ENCODE measurements around the gene DUSP28. TPM values are rescaled to one million over a fixed set of nuclear protein-coding genes. Genes with fewer than 3 reads are reported as not detected.
A peak's percentile ranks its signal among the peaks of the same experiment; 100 is the strongest.

The DUSP28 gene
- total RNA-seq, 1 experiment from 2014 or later: 4.9 TPM

DNA sequence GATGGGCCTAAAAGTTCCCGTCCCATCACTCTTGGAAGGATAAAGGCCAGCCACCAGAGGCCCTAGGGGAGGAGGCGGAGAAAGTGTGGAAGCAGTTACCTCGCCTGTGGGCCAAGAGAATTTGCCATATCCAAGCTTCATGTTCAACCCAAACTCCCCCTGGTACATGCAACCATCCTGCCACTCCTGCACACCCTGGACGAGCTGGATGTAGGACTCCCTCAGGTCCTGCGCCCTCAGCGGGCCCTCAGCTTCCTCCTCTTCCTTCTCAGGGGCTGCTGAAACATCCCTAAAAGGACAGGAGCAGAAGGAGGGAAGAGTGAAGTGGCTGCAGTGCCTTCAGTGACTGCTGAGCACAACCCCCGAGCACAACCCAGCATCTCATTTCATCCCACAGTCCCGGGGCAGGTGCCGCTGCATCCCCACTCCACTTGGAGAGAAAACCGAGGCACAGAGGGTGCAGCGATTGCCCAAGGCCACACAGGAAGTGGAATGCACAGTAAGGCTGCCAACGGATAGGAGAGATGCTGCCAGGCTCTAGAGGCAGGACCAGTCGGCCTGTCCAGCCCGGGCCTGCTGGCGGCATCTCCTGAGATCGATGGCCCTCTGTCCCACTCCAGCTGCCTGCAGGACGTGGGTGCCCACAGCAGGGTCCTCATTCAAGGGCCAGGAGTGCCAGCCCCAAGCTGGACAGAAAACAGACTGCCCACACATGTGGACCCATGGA, 5.2 kb upstream of the DUSP28 start:
- intact Hi-C loops (cut with micrococcal nuclease; ENCODE audit: unreplicated experiment): no loop called here
- TF ChIP-seq, protein P1, sequence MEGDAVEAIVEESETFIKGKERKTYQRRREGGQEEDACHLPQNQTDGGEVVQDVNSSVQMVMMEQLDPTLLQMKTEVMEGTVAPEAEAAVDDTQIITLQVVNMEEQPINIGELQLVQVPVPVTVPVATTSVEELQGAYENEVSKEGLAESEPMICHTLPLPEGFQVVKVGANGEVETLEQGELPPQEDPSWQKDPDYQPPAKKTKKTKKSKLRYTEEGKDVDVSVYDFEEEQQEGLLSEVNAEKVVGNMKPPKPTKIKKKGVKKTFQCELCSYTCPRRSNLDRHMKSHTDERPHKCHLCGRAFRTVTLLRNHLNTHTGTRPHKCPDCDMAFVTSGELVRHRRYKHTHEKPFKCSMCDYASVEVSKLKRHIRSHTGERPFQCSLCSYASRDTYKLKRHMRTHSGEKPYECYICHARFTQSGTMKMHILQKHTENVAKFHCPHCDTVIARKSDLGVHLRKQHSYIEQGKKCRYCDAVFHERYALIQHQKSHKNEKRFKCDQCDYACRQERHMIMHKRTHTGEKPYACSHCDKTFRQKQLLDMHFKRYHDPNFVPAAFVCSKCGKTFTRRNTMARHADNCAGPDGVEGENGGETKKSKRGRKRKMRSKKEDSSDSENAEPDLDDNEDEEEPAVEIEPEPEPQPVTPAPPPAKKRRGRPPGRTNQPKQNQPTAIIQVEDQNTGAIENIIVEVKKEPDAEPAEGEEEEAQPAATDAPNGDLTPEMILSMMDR (conservative IDR thresholded peaks at IDR 0.05; ENCODE audit: low read depth, low read length): no peak
- TF ChIP-seq EZH2 (IDR thresholded peaks at IDR 0.05; ENCODE audit: borderline replicate concordance, low read depth, low read length, poor library complexity, severe bottlenecking): no peak
- Histone ChIP-seq H3K9me3 (ENCODE audit: low read depth, low read length, poor library complexity, severe bottlenecking) (peaks cover 12% of the 10 kb centered on the region), H3K4me3 (ENCODE audit: low read depth, low read length, poor library complexity, severe bottlenecking) (no peak overlapping the region), H3K27ac (ENCODE audit: low read depth, low read length, poor library complexity, severe bottlenecking) (no peak overlapping the region), H3K4me1 (ENCODE audit: insufficient read depth, low read length, poor library complexity, severe bottlenecking) (peaks cover 12% of the 10 kb centered on the region), H3K36me3 (ENCODE audit: insufficient read depth, low read length, poor library complexity, severe bottlenecking) (peaks cover 23% of the 10 kb centered on the region), H3K27me3 (replicated peaks; ENCODE audit: insufficient read depth, low read depth, low read length, poor library complexity) (no peaks in the 10 kb centered on the region)
- CTCF ChIA-PET: no interaction called here
- DNase-seq (ENCODE audit: low spot score): no peak
- POLR2A ChIA-PET (ENCODE audit: low non-redundant PET): no interaction called here
- BruUV-seq (replicated peaks): no TSS peak

DNA sequence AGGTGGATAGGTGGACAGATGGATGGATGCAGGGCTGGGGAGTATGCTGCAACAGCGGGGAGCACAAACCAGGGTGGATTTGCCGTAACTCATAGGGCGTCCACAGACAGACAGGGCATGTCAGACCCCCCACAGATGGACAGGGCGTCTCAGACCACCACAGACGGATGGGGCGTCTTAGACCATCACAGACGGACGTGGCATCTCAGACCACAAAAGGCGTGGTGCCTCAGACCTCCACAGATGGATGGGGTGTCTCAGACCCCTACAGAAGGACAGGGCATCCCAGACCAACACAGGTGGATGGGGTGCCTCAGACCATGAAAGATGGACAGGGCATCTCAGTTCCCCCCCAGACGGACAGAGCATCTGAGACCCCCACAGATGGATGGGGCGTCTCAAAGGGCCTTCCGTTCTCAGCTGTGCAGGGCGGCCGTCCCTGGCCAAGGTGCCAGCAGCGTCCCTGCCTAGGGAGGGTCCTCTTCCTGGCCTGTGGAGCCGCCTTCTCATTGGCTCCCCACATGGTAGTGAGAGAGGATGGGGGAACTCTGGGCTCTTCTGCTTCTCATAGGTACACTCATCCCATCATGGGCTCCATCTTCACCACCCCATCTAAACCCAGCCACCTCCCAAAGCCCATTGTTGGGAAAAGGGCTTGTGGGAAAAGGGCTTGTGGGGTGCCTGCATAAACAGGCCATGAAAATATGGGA, 4.5 kb upstream of the DUSP28 start:
- Histone ChIP-seq H3K4me1 (ENCODE audit: insufficient read depth, low read length, poor library complexity, severe bottlenecking) (peaks cover 12% of the 10 kb centered on the region), H3K36me3 (ENCODE audit: insufficient read depth, low read length, poor library complexity, severe bottlenecking) (peaks cover 21% of the 10 kb centered on the region), H3K4me3 (ENCODE audit: low read depth, low read length, poor library complexity, severe bottlenecking) (no peak overlapping the region), H3K9me3 (ENCODE audit: low read depth, low read length, poor library complexity, severe bottlenecking) (peaks cover 9% of the 10 kb centered on the region), H3K27ac (ENCODE audit: low read depth, low read length, poor library complexity, severe bottlenecking) (no peak overlapping the region), H3K27me3 (replicated peaks; ENCODE audit: insufficient read depth, low read depth, low read length, poor library complexity) (no peaks in the 10 kb centered on the region)
- no peak for TF ChIP-seq EZH2 (IDR thresholded peaks at IDR 0.05; ENCODE audit: borderline replicate concordance, low read depth, low read length, poor library complexity, severe bottlenecking)
- TF ChIP-seq, protein P1 (conservative IDR thresholded peaks at IDR 0.05; ENCODE audit: low read depth, low read length): no peak
- intact Hi-C loops (cut with micrococcal nuclease; ENCODE audit: unreplicated experiment): no loop called here
- CTCF ChIA-PET: no interaction called here
- no peak for DNase-seq (ENCODE audit: low spot score)
- POLR2A ChIA-PET (ENCODE audit: low non-redundant PET): no interaction called here
- no TSS peak for BruUV-seq (replicated peaks)

DNA sequence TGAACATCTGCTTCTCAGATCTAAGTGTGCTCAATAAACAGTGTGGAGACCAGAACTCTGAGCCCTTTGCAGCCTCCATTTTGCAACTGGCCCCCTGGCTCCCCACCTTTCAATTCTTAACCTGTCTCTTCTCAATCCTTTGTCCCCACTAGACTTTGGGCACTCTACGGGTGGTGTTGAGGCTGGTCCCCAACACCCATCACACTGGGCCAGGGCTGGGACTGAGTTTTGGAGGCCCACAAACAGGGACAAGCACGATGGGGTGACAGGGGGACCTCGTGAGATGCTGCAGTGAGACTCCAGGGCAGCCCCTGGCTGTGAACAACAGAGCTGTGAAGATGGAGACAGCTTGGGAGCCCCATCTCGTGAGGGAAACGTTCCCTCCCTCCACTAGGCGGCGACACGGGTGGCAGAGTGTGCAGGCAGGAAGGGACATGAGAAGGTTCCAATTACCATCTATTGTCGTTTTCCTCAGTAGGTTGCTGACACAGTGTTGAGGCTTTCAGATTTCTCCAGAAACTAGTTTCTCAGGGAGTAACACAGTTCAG, 3.5 kb upstream of the DUSP28 start:
- H3K4me3 ChIP-seq (ENCODE audit: low read depth, low read length, poor library complexity, severe bottlenecking): peak overlapping the region; percentile 55
- peaks cover 12% of the 10 kb centered on the region for H3K4me1 ChIP-seq (ENCODE audit: insufficient read depth, low read length, poor library complexity, severe bottlenecking)
- CTCF ChIA-PET: no interaction called here
- no peak overlapping the region for H3K27ac ChIP-seq (ENCODE audit: low read depth, low read length, poor library complexity, severe bottlenecking)
- peaks cover under 1% of the 10 kb centered on the region for H3K9me3 ChIP-seq (ENCODE audit: low read depth, low read length, poor library complexity, severe bottlenecking)
- intact Hi-C loops (cut with micrococcal nuclease; ENCODE audit: unreplicated experiment): no loop called here
- DNase-seq (ENCODE audit: low spot score): peak; percentile 88
- POLR2A ChIA-PET (ENCODE audit: low non-redundant PET): no interaction called here
- peaks cover 14% of the 10 kb centered on the region for H3K36me3 ChIP-seq (ENCODE audit: insufficient read depth, low read length, poor library complexity, severe bottlenecking)
- no peaks in the 10 kb centered on the region for H3K27me3 ChIP-seq (replicated peaks; ENCODE audit: insufficient read depth, low read depth, low read length, poor library complexity)
- TF ChIP-seq, protein P1 (conservative IDR thresholded peaks at IDR 0.05; ENCODE audit: low read depth, low read length): peak; percentile 70
- TF ChIP-seq EZH2 (IDR thresholded peaks at IDR 0.05; ENCODE audit: borderline replicate concordance, low read depth, low read length, poor library complexity, severe bottlenecking): no peak
- BruUV-seq (replicated peaks): no TSS peak

Measured in A673 (cell line).